Naive thymus-derived CD4-positive, alpha-beta T cell (primary cell): ENCODE results near the gene TAF6L. TPM values are rescaled to one million over a fixed set of nuclear protein-coding genes. Genes with fewer than 3 reads are reported as not detected.
"Not testable (repeated sequence)": the region's sequence is repeated elsewhere in the genome, so short reads cannot be mapped to it uniquely, and the experiment has no call there.

ENCODE experiments used
- ATAC-seq: fragments of 150-1000 bp; cut with Tn5 transposase; 2 replicates; pipeline ENCODE4 v1.10.0; 2021; ENCODE audit warnings: mild to moderate bottlenecking, moderate library complexity
- CTCF ChIA-PET: fragments of 350-600 bp; sonication (Branson Sonifier 250); formaldehyde crosslinking; loops from one replicate; lab custom pipeline; 2021; ENCODE audit warnings: antibody characterized with exemption; lab: Charles Lee
- POLR2A ChIA-PET: fragments of 350-600 bp; sonication (Branson Sonifier 250); formaldehyde crosslinking; loops from one replicate; lab custom pipeline; 2021; ENCODE audit warnings: antibody characterized with exemption, inconsistent platforms; lab: Charles Lee
- DNase-seq, 9 donors: peaks; one replicate each; pipeline versions ENCODE4 v3.0.0 to v3.0.0-alpha.2; 2020 to 2022; ENCODE audit warnings: mixed read lengths in 1 of 9
- H3K27ac ChIP-seq: one replicate; pipeline ENCODE4 v1.7.0; 2013; ENCODE audit warnings: mild to moderate bottlenecking, low read depth, low read length, moderate library complexity
- H3K27me3 ChIP-seq, 2 donors: one replicate each; pipeline ENCODE4 v1.7.0; 2013; ENCODE audit warnings: low read length in 2 of 2, mild to moderate bottlenecking in 2 of 2, moderate library complexity in 2 of 2; ENCODE audit not compliant: control insufficient read depth in 2 of 2, insufficient read depth in 2 of 2
- H3K36me3 ChIP-seq, 3 experiments: 1 replicate in 2 of 3; 2 replicates in 1 of 3; pipeline ENCODE4 v1.7.0; 2013; ENCODE audit warnings: low read length in 3 of 3, mild to moderate bottlenecking in 3 of 3, moderate library complexity in 1 of 3; ENCODE audit not compliant: insufficient read depth in 3 of 3, control insufficient read depth in 2 of 3
- H3K4me1 ChIP-seq, 2 donors: one replicate each; pipeline ENCODE4 v1.7.0; 2013; ENCODE audit warnings: low read length in 2 of 2, mild to moderate bottlenecking in 2 of 2, moderate library complexity in 1 of 2; ENCODE audit not compliant: control insufficient read depth in 2 of 2, insufficient read depth in 2 of 2
- H3K4me3 ChIP-seq: 2 replicates; pipeline ENCODE4 v1.7.0; 2013; ENCODE audit warnings: mild to moderate bottlenecking, low read length
- H3K9me3 ChIP-seq, 3 experiments: 1 replicate in 2 of 3; 2 replicates in 1 of 3; pipeline ENCODE4 v1.7.0; 2013; ENCODE audit warnings: low read length in 3 of 3; ENCODE audit not compliant: control insufficient read depth in 2 of 3
- H3K27ac Mint-ChIP-seq, 9 donors: one replicate each; pipeline ENCODE4 v1.8.0; 2020 to 2022; ENCODE audit warnings: mixed read lengths in 9 of 9, mild to moderate bottlenecking in 8 of 9, moderate library complexity in 5 of 9, inconsistent platforms in 2 of 9
- H3K27me3 Mint-ChIP-seq, 5 donors: one replicate each; pipeline ENCODE4 v1.8.0; 2021 to 2022; ENCODE audit warnings: mixed read lengths in 5 of 5, mild to moderate bottlenecking in 1 of 5
- H3K36me3 Mint-ChIP-seq, 5 donors: one replicate each; pipeline ENCODE4 v1.8.0; 2020 to 2022; ENCODE audit warnings: mixed read lengths in 5 of 5, mild to moderate bottlenecking in 3 of 5, inconsistent platforms in 1 of 5
- H3K4me1 Mint-ChIP-seq, 7 donors: one replicate each; pipeline ENCODE4 v1.8.0; 2020 to 2022; ENCODE audit warnings: mixed read lengths in 7 of 7, mild to moderate bottlenecking in 3 of 7, inconsistent platforms in 1 of 7
- H3K4me3 Mint-ChIP-seq, 10 donors: one replicate each; pipeline ENCODE4 v1.8.0; 2020 to 2022; ENCODE audit warnings: mild to moderate bottlenecking in 10 of 10, mixed read lengths in 10 of 10, moderate library complexity in 6 of 10, inconsistent platforms in 2 of 10
- H3K9me3 Mint-ChIP-seq, 11 donors: one replicate each; pipeline ENCODE4 v1.8.0; 2020 to 2022; ENCODE audit warnings: mixed read lengths in 11 of 11, mild to moderate bottlenecking in 4 of 11, inconsistent platforms in 1 of 11, moderate library complexity in 1 of 11
- intact Hi-C, 2 donors: fragments of 100-400 bp; cut with micrococcal nuclease; formaldehyde crosslinking; loops; one replicate each; pipeline ENCODE4 v1.15.1; 2023
- polyA plus RNA-seq, 2 donors: library from polyadenylated mRNA; unstranded; fragments of 300-500 nt; fragmentation: Illumina TruSeq; gene quantifications; one replicate each; pipeline ENCODE4 v1.2.3, GENCODE V29; 2021
- total RNA-seq, 6 experiments: library from RNA in 5 of 6; stranded (reverse) in 5 of 6; gene quantifications; 1 replicate in 5 of 6; 2 replicates in 1 of 6; pipeline ENCODE4 v1.2.3 and lab custom pipeline; 2021 to 2026

TAF6L gene
- total and polyA plus RNA-seq, 7 experiments from 2014 or later = 8.4 to 34.9 (median 17.8) TPM

- H3K4me1 ChIP-seq = peaks cover 15 to 16% of the 10 kb centered on the region in 2 donors
- POLR2A ChIA-PET = interaction anchor here (0.8 to 7.7 kb wide), 45 partner anchors 9 to 1486 kb away, joined by 3 to 195 read pairs (median 6); partner anchors contain the start of genes BSCL2, C11orf98, CSKMT and EEF1G
Observed at GRCh38 chr11:62752994-62753735, 18.0 kb upstream of the TAF6L start.

GRCh38 chr11:62753736-62754603 lies 17.2 kb upstream of the TAF6L start, which contains the start of gene ZBTB3:
TSS of gene ZBTB3 (minus strand) at chr11:62754160. CDS start at chr11:62753664, 496 bp downstream.
- no peaks in the 10 kb centered on the region for H3K9me3 Mint-ChIP-seq
- ATAC-seq (peak; percentile 96), DNase-seq (peak; percentile 89 to 99 (median 98))
- no peaks in the 10 kb centered on the region for H3K9me3 ChIP-seq
- ChIA-PET CTCF (interaction anchor here (0.5 to 2.1 kb wide), 14 partner anchors 8 to 163 kb away, joined by 3 to 17 read pairs (median 4); partner anchors contain the start of genes HNRNPUL2, POLR2G, SLC3A2 and TMEM179B), POLR2A (interaction anchor here (0.6 to 7.7 kb wide), 52 partner anchors 8 to 1486 kb away, joined by 3 to 195 read pairs (median 5); partner anchors contain the start of genes BSCL2, C11orf98, CSKMT and EEF1G)
- peaks cover 15 to 16% of the 10 kb centered on the region in 2 donors for H3K4me1 ChIP-seq
- H3K27me3 Mint-ChIP-seq = no peaks in the 10 kb centered on the region
- H3K27ac Mint-ChIP-seq = peak within 1 kb of the TSS; percentile 93 to 99 (median 95)
- H3K27me3 ChIP-seq = no peaks in the 10 kb centered on the region
- peaks cover 0 to 9% (median 1%) of the 10 kb centered on the region in 5 donors for H3K36me3 Mint-ChIP-seq
- H3K4me3 Mint-ChIP-seq = peak within 1 kb of the TSS; percentile 86 to 100 (median 98)
- H3K4me1 Mint-ChIP-seq = peaks cover 9 to 41% (median 29%) of the 10 kb centered on the region in 7 donors
- H3K4me3 ChIP-seq = peak within 1 kb of the TSS; percentile 94
- intact Hi-C loops = loop anchor here (1.0 kb wide), 14 partner anchors 7 to 163 kb away; partner anchors contain the start of genes POLR2G (in 2 of the 2), TAF6L (in 2 of the 2), TTC9C (in 2 of the 2) and NXF1 (in 1 of the 2)
- H3K27ac ChIP-seq = peak within 1 kb of the TSS; percentile 83
- H3K36me3 ChIP-seq = peaks cover 0 to 17% (median 0%) of the 10 kb centered on the region in 3 experiments

More at GRCh38 chr11:62752994-62753735, 18.0 kb upstream of the TAF6L start:
- no peak for ATAC-seq
- H3K27me3 Mint-ChIP-seq = no peaks in the 10 kb centered on the region
- peaks cover 0 to 12% (median 4%) of the 10 kb centered on the region in 5 donors for H3K36me3 Mint-ChIP-seq
- Histone ChIP-seq H3K36me3 (peaks cover 0 to 17% (median 0%) of the 10 kb centered on the region in 3 experiments), H3K27me3 (no peaks in the 10 kb centered on the region), H3K27ac (peak overlapping the region; percentile 83), H3K9me3 (no peaks in the 10 kb centered on the region), H3K4me3 (peak overlapping the region; percentile 94)
- no peak for DNase-seq
- CTCF ChIA-PET = interaction anchor here (0.6 to 2.1 kb wide), 11 partner anchors 9 to 162 kb away, joined by 3 to 17 read pairs (median 5); partner anchors contain the start of genes HNRNPUL2, POLR2G, SLC3A2 and TMEM179B
- no peaks in the 10 kb centered on the region for H3K9me3 Mint-ChIP-seq
- H3K4me3 Mint-ChIP-seq = peak overlapping the region; percentile 86 to 100 (median 98)
- peak overlapping the region; percentile 93 to 99 (median 95) for H3K27ac Mint-ChIP-seq
- peaks cover 12 to 44% (median 32%) of the 10 kb centered on the region in 7 donors for H3K4me1 Mint-ChIP-seq
- intact Hi-C loops = loop anchor here (1.0 kb wide), 4 partner anchors 8 to 103 kb away; partner anchors contain the start of genes POLR2G (in 2 of the 2) and TMEM179B (in 1 of the 2)

GRCh38 chr11:62755086-62755615 lies 16.0 kb upstream of the TAF6L start:
- ChIA-PET POLR2A (interaction anchor here (0.6 to 7.7 kb wide), 19 partner anchors 7 to 1519 kb away, joined by 3 to 195 read pairs (median 20); partner anchors contain the start of genes BSCL2, C11orf98, CSKMT and EEF1G), CTCF (interaction anchor here (0.6 to 2.1 kb wide), 3 partner anchors 8 to 31 kb away, joined by 3 to 17 read pairs (median 5); partner anchors contain the start of gene TMEM179B)
- intact Hi-C loops = no loop called here
- peaks cover 0 to 4% (median 0%) of the 10 kb centered on the region in 5 donors for H3K36me3 Mint-ChIP-seq
- Histone ChIP-seq H3K27me3 (no peaks in the 10 kb centered on the region), H3K4me1 (peaks cover 15 to 16% of the 10 kb centered on the region in 2 donors), H3K9me3 (no peaks in the 10 kb centered on the region), H3K27ac (no peak overlapping the region), H3K4me3 (no peak overlapping the region), H3K36me3 (peaks cover 0 to 17% (median 0%) of the 10 kb centered on the region in 3 experiments)
- peak overlapping the region in 7 of 10 donors; percentile 39 to 98 (median 64) for H3K4me3 Mint-ChIP-seq
- no peaks in the 10 kb centered on the region for H3K27me3 Mint-ChIP-seq
- no peak for ATAC-seq
- H3K9me3 Mint-ChIP-seq = no peaks in the 10 kb centered on the region
- H3K27ac Mint-ChIP-seq = peak overlapping the region in 7 of 9 donors; percentile 2 to 76 (median 69)
- DNase-seq = no peak
- peaks cover 5 to 33% (median 25%) of the 10 kb centered on the region in 7 donors for H3K4me1 Mint-ChIP-seq

- intact Hi-C loops = no loop called here
Observed at GRCh38 chr11:62757846-62758788, 13.1 kb upstream of the TAF6L start.

GRCh38 chr11:62760867-62761227 lies 10.3 kb upstream of the TAF6L start:
- Mint-ChIP-seq H3K27ac (peak overlapping the region; percentile 85 to 98 (median 97)), H3K36me3 (peaks cover 0 to 11% (median 7%) of the 10 kb centered on the region in 5 donors), H3K4me1 (peaks cover 13 to 33% (median 21%) of the 10 kb centered on the region in 7 donors), H3K4me3 (peak overlapping the region; percentile 14 to 99 (median 98))
- H3K27me3 ChIP-seq, ATAC-seq, DNase-seq, H3K9me3 ChIP-seq, H3K36me3 ChIP-seq, H3K9me3 Mint-ChIP-seq, H3K27me3 Mint-ChIP-seq, H3K4me3 ChIP-seq: not testable (repeated sequence)
- Histone ChIP-seq H3K27ac (peak overlapping the region; percentile 65), H3K4me1 (peaks cover 9 to 14% of the 10 kb centered on the region in 2 donors)
- CTCF ChIA-PET = interaction anchor here (0.5 to 2.6 kb wide), 5 partner anchors 25 to 336 kb away, joined by 3 to 18 read pairs (median 4); partner anchors contain the start of gene TMEM179B
- POLR2A ChIA-PET = interaction anchor here (0.6 to 4.3 kb wide), 24 partner anchors 7 to 1392 kb away, joined by 3 to 49 read pairs (median 6); partner anchors contain the start of genes C11orf98, CSKMT, HNRNPUL2 and SLC3A2
- intact Hi-C loops = loop anchor here (1.0 to 2.0 kb wide), 9 partner anchors 8 to 120 kb away; partner anchors contain the start of genes TAF6L (in 2 of the 2), BSCL2 (in 1 of the 2), GNG3 (in 1 of the 2) and HNRNPUL2 (in 1 of the 2)

More at GRCh38 chr11:62757846-62758788, 13.1 kb upstream of the TAF6L start:
- DNase-seq = no peak
- CTCF ChIA-PET = no interaction called here
- Mint-ChIP-seq H3K4me1 (peaks cover 13 to 35% (median 30%) of the 10 kb centered on the region in 7 donors), H3K36me3 (peaks cover 0 to 4% (median 3%) of the 10 kb centered on the region in 5 donors), H3K4me3 (no peak overlapping the region), H3K27ac (peak overlapping the region in 1 of 9 donors; percentile 76), H3K9me3 (no peaks in the 10 kb centered on the region), H3K27me3 (no peaks in the 10 kb centered on the region)
- peaks cover 14 to 19% of the 10 kb centered on the region in 2 donors for H3K4me1 ChIP-seq
- H3K36me3 ChIP-seq = peaks cover 0 to 2% (median 0%) of the 10 kb centered on the region in 3 experiments
- H3K9me3 ChIP-seq = no peaks in the 10 kb centered on the region
- no peak overlapping the region for H3K27ac ChIP-seq
- no peaks in the 10 kb centered on the region for H3K27me3 ChIP-seq
- POLR2A ChIA-PET = interaction anchor here (0.9 to 1.7 kb wide), 6 partner anchors 29 to 98 kb away, joined by 3 to 7 read pairs (median 4); partner anchors contain the start of genes TMEM179B and TTC9C
- ATAC-seq = no peak
- H3K4me3 ChIP-seq = no peak overlapping the region
